ENCODE data around the gene FCRL1. TPM values are rescaled to one million over a fixed set of nuclear protein-coding genes. Genes with fewer than 3 reads are reported as not detected.

Gene FCRL1
- total RNA-seq, 4 donors from 2014 or later, result 0.47 to 97.4 (median 6.2) TPM; not detected in 1

- TF ChIP-seq POLR2A (IDR thresholded peaks at IDR 0.05), result no peak
- no peak for TF ChIP-seq CTCF (IDR thresholded peaks at IDR 0.05)
- H3K4me1 ChIP-seq, result no peaks in the 10 kb centered on the region
- no peaks in the 10 kb centered on the region for H3K36me3 ChIP-seq
- DNase-seq, result no peak
- H3K9me3 ChIP-seq, result no peaks in the 10 kb centered on the region
- no peak overlapping the region for H3K27ac ChIP-seq
- H3K27me3 ChIP-seq, result no peaks in the 10 kb centered on the region
- H3K4me3 ChIP-seq, result no peak overlapping the region
Measured at GRCh38 chr1:157751283-157751682, 68.6 kb downstream of the FCRL1 start.

- Histone ChIP-seq H3K27ac (no peak overlapping the region), H3K36me3 (no peaks in the 10 kb centered on the region), H3K9me3 (no peaks in the 10 kb centered on the region), H3K27me3 (no peaks in the 10 kb centered on the region), H3K4me1 (no peaks in the 10 kb centered on the region), H3K4me3 (no peak overlapping the region)
- TF ChIP-seq CTCF (IDR thresholded peaks at IDR 0.05) (no peak), POLR2A (IDR thresholded peaks at IDR 0.05) (no peak)
- DNase-seq, result no peak
Measured at GRCh38 chr1:157748262-157748817, 71.6 kb downstream of the FCRL1 start.

Small RNA genes lying within 50 kb of the gene (small RNA-seq; reads per million reads assigned to genes)
- gene MRPS21P2, result 0 reads per million in 2 donors

Other genes starting within 250 kb of the FCRL1 start
- 1 to 10 TPM in 1 of 4 donors, not detected in 3; 2.5 TPM for gene FCRL4, start 222.0 kb downstream of the FCRL1 start, total RNA-seq
- gene FCRL3, start 119.4 kb downstream of the FCRL1 start, total RNA-seq, result 10 to 100 TPM in 1 of 4 donors, 1 to 10 TPM in 2, not detected in 1; 1.7 to 37.1 (median 2.0) TPM
- 100 to 1,000 TPM in 1 of 4 donors, 1 to 10 TPM in 1, under 1 TPM in 2; 0.47 to 114 (median 2.7) TPM for gene FCRL2, start 43.0 kb downstream of the FCRL1 start, total RNA-seq
- gene CD5L, start 21.7 kb upstream of the FCRL1 start, total RNA-seq, result not detected
- gene KIRREL1, start 173.5 kb upstream of the FCRL1 start, total RNA-seq, result 10 to 100 TPM in 3 of 4 donors, 1 to 10 TPM in 1; 2.8 to 29.7 (median 11.1) TPM

Data from Peyer's patch (tissue), 4 donors.